HepG2 (cell line): ENCODE data around the gene TCAP. TPM values are rescaled to one million over a fixed set of nuclear protein-coding genes. Genes with fewer than 3 reads are reported as not detected.
A peak's percentile ranks its signal among the peaks of the same experiment; 100 is the strongest.

Experiments used
- AGO1 ChIP-seq: fragments of 200-400 bp; formaldehyde crosslinking; IDR thresholded peaks from 2 replicates; pipeline ENCODE4 v1.6.1; 2017; ENCODE audit warnings: mild to moderate bottlenecking, low read depth, low read length, moderate library complexity; ENCODE audit not compliant: poor library complexity, severe bottlenecking
- BRCA1 ChIP-seq: sonication (generic); formaldehyde crosslinking; IDR thresholded peaks from 2 replicates; pipeline ENCODE4 v1.4.0; 2020; ENCODE audit warnings: missing genetic modification reagents
- CERS6 ChIP-seq: sonication (generic); formaldehyde crosslinking; IDR thresholded peaks from 2 replicates; pipeline ENCODE4 v1.5.0; 2020; ENCODE audit warnings: missing genetic modification reagents
- CREBL2 ChIP-seq: sonication (generic); formaldehyde crosslinking; IDR thresholded peaks from 2 replicates; pipeline ENCODE4 v1.8.1; 2023; ENCODE audit warnings: missing genetic modification reagents, mild to moderate bottlenecking, borderline replicate concordance
- HDAC2 ChIP-seq: sonication (generic); formaldehyde crosslinking; IDR thresholded peaks from 2 replicates; pipeline ENCODE4 v1.4.0; 2020; ENCODE audit warnings: missing genetic modification reagents
- IKZF5 ChIP-seq: IDR thresholded peaks from 2 replicates; pipeline ENCODE4 v1.6.1; 2018; ENCODE audit warnings: missing genetic modification reagents, mild to moderate bottlenecking, missing compliant biosample characterization
- IRF2 ChIP-seq: IDR thresholded peaks from 2 replicates; pipeline ENCODE4 v1.6.1; 2018; ENCODE audit warnings: missing genetic modification reagents, missing compliant biosample characterization
- KAT7 ChIP-seq: IDR thresholded peaks from 2 replicates; pipeline ENCODE4 v1.6.1; 2018; ENCODE audit warnings: borderline replicate concordance, missing compliant biosample characterization
- NCOA5 ChIP-seq: sonication (generic); formaldehyde crosslinking; IDR thresholded peaks from 2 replicates; pipeline ENCODE4 v1.4.0; 2020; ENCODE audit warnings: missing genetic modification reagents
- NCOR1 ChIP-seq: fragments of 200-600 bp; sonication (generic); IDR thresholded peaks from 2 replicates; pipeline ENCODE4 v1.7.0; 2017; ENCODE audit warnings: antibody characterized with exemption, low read length, borderline replicate concordance
- PAF1 ChIP-seq: IDR thresholded peaks from 2 replicates; pipeline ENCODE4 v1.6.1; 2016; ENCODE audit warnings: missing genetic modification reagents, missing compliant biosample characterization
- RBFOX2 ChIP-seq: fragments of 200-400 bp; formaldehyde crosslinking; IDR thresholded peaks from 2 replicates; pipeline ENCODE4 v1.6.1; 2017; ENCODE audit warnings: low read depth, mild to moderate bottlenecking, low read length
- RORA ChIP-seq: sonication (generic); formaldehyde crosslinking; IDR thresholded peaks from 2 replicates; pipeline ENCODE4 v1.5.0; 2020; ENCODE audit warnings: mild to moderate bottlenecking, missing genetic modification reagents, moderate library complexity
- SMC3 ChIP-seq: IDR thresholded peaks from 2 replicates; pipeline ENCODE4 v1.6.1; 2011; ENCODE audit warnings: low read length, improper control_type of control experiment
- TFE3 ChIP-seq: IDR thresholded peaks from 2 replicates; pipeline ENCODE4 v1.6.1; 2016
- ZBTB14 ChIP-seq: sonication (generic); formaldehyde crosslinking; IDR thresholded peaks from 2 replicates; pipeline ENCODE4 v1.4.0; 2020; ENCODE audit warnings: missing genetic modification reagents
- ZC3H13 ChIP-seq: sonication (generic); formaldehyde crosslinking; IDR thresholded peaks from 2 replicates; pipeline ENCODE4 v1.8.1; 2023; ENCODE audit warnings: mild to moderate bottlenecking, missing genetic modification reagents, moderate library complexity
- ZFYVE20 ChIP-seq: sonication (generic); formaldehyde crosslinking; IDR thresholded peaks from 2 replicates; pipeline ENCODE4 v1.8.0; 2023; ENCODE audit warnings: low read depth, mild to moderate bottlenecking, moderate library complexity, missing genetic modification reagents, borderline replicate concordance
- ZNF34 ChIP-seq: sonication (generic); formaldehyde crosslinking; IDR thresholded peaks from 2 replicates; pipeline ENCODE4 v1.4.0; 2020; ENCODE audit warnings: mild to moderate bottlenecking, missing genetic modification reagents, borderline replicate concordance
- ZNF770 ChIP-seq: sonication (generic); formaldehyde crosslinking; IDR thresholded peaks from 2 replicates; pipeline ENCODE4 v1.5.0; 2020; ENCODE audit warnings: mild to moderate bottlenecking, missing genetic modification reagents
- ZNF782 ChIP-seq: sonication (generic); formaldehyde crosslinking; IDR thresholded peaks from 2 replicates; pipeline ENCODE4 v1.4.0; 2020; ENCODE audit warnings: missing genetic modification reagents, mild to moderate bottlenecking, borderline replicate concordance
- polyA plus RNA-seq, 8 experiments: library from polyadenylated mRNA; depleted of rRNA in 3 of 8; stranded (reverse) in 7 of 8; unstranded in 1 of 8; fragments of >200 nt; fragmentation: Illumina TruSeq in 4 of 8; extraction: Trizol in 4 of 8; gene quantifications; 2 replicates each; pipeline versions ENCODE4 v1.2.1 to v1.2.3, GENCODE V29; 2011 to 2016; ENCODE audit warnings: low read depth in 4 of 8, missing spikeins in 1 of 8, mixed read lengths in 1 of 8; ENCODE audit not compliant: insufficient read depth in 1 of 8
- total RNA-seq, 5 experiments: library from RNA; depleted of rRNA; stranded (reverse); fragments of >200 nt; fragmentation: Illumina TruSeq; extraction: Trizol; gene quantifications; 2 replicates each; pipeline ENCODE4 v1.2.3, GENCODE V29; 2016; ENCODE audit warnings: low read depth in 1 of 5

TCAP gene
- total and polyA plus RNA-seq, 2 of the 13 experiments (the other 11 are each of a cell fraction or from before 2014, with no cell fraction given) = 0.24 to 0.65 TPM

- peak; percentile 80; the same call in 1 of the 2 replicates for TF ChIP-seq IKZF5 (CRISPR knock-in tag)
- TF ChIP-seq KAT7 (CRISPR knock-in tag) = peak; percentile 63; the same call in 1 of the 2 replicates
- no peak for TF ChIP-seq ZC3H13
- no peak for TF ChIP-seq ZNF34 (CRISPR knock-in tag)
- no peak; the same call in 1 of the 2 replicates for TF ChIP-seq CERS6 (CRISPR knock-in tag)
- TF ChIP-seq AGO1 = no peak
- TF ChIP-seq CREBL2 = peak; percentile 85; the same call in 1 of the 2 replicates
- TF ChIP-seq TFE3 (CRISPR knock-in tag) = peak; percentile 56; the same call in 1 of the 2 replicates
- TF ChIP-seq NCOA5 (CRISPR knock-in tag) = no peak
- peak; percentile 72 for TF ChIP-seq IRF2 (CRISPR knock-in tag)
- peak; percentile 35; the same call in 1 of the 2 replicates for TF ChIP-seq SMC3
- peak; percentile 42; the same call in 1 of the 2 replicates for TF ChIP-seq RBFOX2
- TF ChIP-seq BRCA1 = no peak
- no peak for TF ChIP-seq ZBTB14 (CRISPR knock-in tag)
- TF ChIP-seq RORA (CRISPR knock-in tag) = no peak
- no peak for TF ChIP-seq PAF1 (CRISPR knock-in tag)
- peak; percentile 82 for TF ChIP-seq HDAC2 (CRISPR knock-in tag)
- TF ChIP-seq ZFYVE20 = no peak
- no peak for TF ChIP-seq NCOR1
- TF ChIP-seq ZNF770 (CRISPR knock-in tag) = 0 out of 2 replicates have a peak, but pooled peaks have one; percentile 40
- TF ChIP-seq ZNF782 (CRISPR knock-in tag) = 0 out of 2 replicates have a peak, but pooled peaks have one; percentile 67
Observed at GRCh38 chr17:39667945-39668924, 3.1 kb downstream of the TCAP start, which contains the start of gene PNMT (continued).
